Breast epithelium (tissue), 3 donors: Measurements from ENCODE around the gene TMEM255B.

ENCODE experiments used
- CTCF ChIP-seq, 3 donors: fragments of 450-650 bp; IDR thresholded peaks; one replicate each; pipeline ENCODE4 v1.5.1; 2016 to 2017; ENCODE audit warnings: antibody characterized with exemption in 3 of 3, mild to moderate bottlenecking in 3 of 3, moderate library complexity in 3 of 3
- POLR2AphosphoS5 ChIP-seq, 3 donors: sonication (generic); formaldehyde crosslinking; IDR thresholded peaks; one replicate each; pipeline ENCODE4 v1.6.1; 2017; ENCODE audit warnings: antibody characterized with exemption in 3 of 3

GRCh38 chr13:113730258-113730691 lies 28.8 kb upstream of the TMEM255B start:
- TF ChIP-seq POLR2AphosphoS5 (IDR thresholded peaks at IDR 0.05) (no peak), CTCF (IDR thresholded peaks at IDR 0.05) (no peak)
